GM15510 (cell line): ENCODE data around the gene SLC25A1.

Experiments used
- POLR2A ChIP-seq: IDR thresholded peaks from 3 replicates; pipeline ENCODE4 v1.6.1; 2011; ENCODE audit warnings: borderline replicate concordance; ENCODE audit not compliant: insufficient read length; ENCODE audit errors: extremely low read depth

The SLC25A1 gene

GRCh38 chr22:19168088-19168890, 10.2 kb downstream of the SLC25A1 start:
- no peak for TF ChIP-seq POLR2A

- no peak for TF ChIP-seq POLR2A
Observed at GRCh38 chr22:19167106-19167869, 11.2 kb downstream of the SLC25A1 start.

GRCh38 chr22:19166421-19166820, 12.1 kb downstream of the SLC25A1 start:
- TF ChIP-seq POLR2A = no peak

GRCh38 chr22:19164425-19164824, 14.1 kb downstream of the SLC25A1 start:
- no peak for TF ChIP-seq POLR2A

- no peak for TF ChIP-seq POLR2A
Observed at GRCh38 chr22:19152942-19153883, 25.3 kb downstream of the SLC25A1 start.

GRCh38 chr22:19151329-19152191, 27.0 kb downstream of the SLC25A1 start:
- no peak for TF ChIP-seq POLR2A

GRCh38 chr22:19150482-19151328, 27.8 kb downstream of the SLC25A1 start:
- no peak for TF ChIP-seq POLR2A

- no peak for TF ChIP-seq POLR2A
Observed at GRCh38 chr22:19149991-19150390, 28.5 kb downstream of the SLC25A1 start, which contains the start of gene GSC2. GSC2 (minus strand) TSS chr22:19150292; CDS start chr22:19150283, 9 bp downstream.

- no peak for TF ChIP-seq POLR2A
Observed at GRCh38 chr22:19149047-19149883, 29.3 kb downstream of the SLC25A1 start.

GRCh38 chr22:19148417-19149046, 30.0 kb downstream of the SLC25A1 start:
- TF ChIP-seq POLR2A = no peak

GRCh38 chr22:19147195-19147780, 31.2 kb downstream of the SLC25A1 start:
- no peak for TF ChIP-seq POLR2A
